ENCODE results near the gene YIF1A.
"Not testable (repeated sequence)": the region's sequence is repeated elsewhere in the genome, so short reads cannot be mapped to it uniquely, and the experiment has no call there.

The YIF1A gene

GRCh38 chr11:66287211-66287888, 1.6 kb downstream of the YIF1A start:
- no peak for DNase-seq (ENCODE audit: low spot score)

GRCh38 chr11:66286699-66287098, 2.2 kb downstream of the YIF1A start:
- DNase-seq (ENCODE audit: low spot score): no peak

GRCh38 chr11:66285250-66285947, 3.5 kb downstream of the YIF1A start:
- no peak for DNase-seq (ENCODE audit: low spot score)

GRCh38 chr11:66284526-66285078, 4.3 kb downstream of the YIF1A start:
- DNase-seq (ENCODE audit: low spot score): no peak

- DNase-seq (ENCODE audit: low spot score): no peak
Measured at GRCh38 chr11:66283461-66284105, 5.4 kb downstream of the YIF1A start.

- peak; percentile 98 for DNase-seq (ENCODE audit: low spot score)
Measured at GRCh38 chr11:66282468-66283455, 6.2 kb downstream of the YIF1A start.

- DNase-seq (ENCODE audit: low spot score): no peak
Measured at GRCh38 chr11:66281776-66282467, 7.0 kb downstream of the YIF1A start.

GRCh38 chr11:66281001-66281400, 7.9 kb downstream of the YIF1A start:
- DNase-seq (ENCODE audit: low spot score): no peak

- no peak for DNase-seq (ENCODE audit: low spot score)
Measured at GRCh38 chr11:66280428-66280827, 8.5 kb downstream of the YIF1A start.

GRCh38 chr11:66279092-66279734, 9.7 kb downstream of the YIF1A start:
- DNase-seq (ENCODE audit: low spot score): no peak

- DNase-seq (ENCODE audit: low spot score): no peak
Measured at GRCh38 chr11:66278363-66279091, 10.4 kb downstream of the YIF1A start.

GRCh38 chr11:66277471-66278362, 11.2 kb downstream of the YIF1A start, which contains the start of gene CNIH2:
CNIH2 (plus strand) TSS chr11:66278175; CDS start chr11:66278457, 282 bp downstream.
- no peak for DNase-seq (ENCODE audit: low spot score)

- not testable (repeated sequence) for DNase-seq (ENCODE audit: low spot score)
Measured at GRCh38 chr11:66277064-66277463, 11.9 kb downstream of the YIF1A start.

- DNase-seq (ENCODE audit: low spot score): not testable (repeated sequence)
Measured at GRCh38 chr11:66276619-66277018, 12.3 kb downstream of the YIF1A start.

GRCh38 chr11:66275984-66276612, 12.8 kb downstream of the YIF1A start:
- DNase-seq (ENCODE audit: low spot score): no peak

- no peak for DNase-seq (ENCODE audit: low spot score)
Measured at GRCh38 chr11:66275396-66275795, 13.5 kb downstream of the YIF1A start.

GRCh38 chr11:66274219-66274618, 14.7 kb downstream of the YIF1A start:
- no peak for DNase-seq (ENCODE audit: low spot score)

- DNase-seq (ENCODE audit: low spot score): no peak
Measured at GRCh38 chr11:66272596-66272995, 16.3 kb downstream of the YIF1A start.
